Activated naive CD8-positive, alpha-beta T cell treated with anti-CD3 and anti-CD28 coated beads, Interleukin-2, amount 50 U/mL, for 24 hours (primary cell): ENCODE results near the gene UBALD2.
"Not testable (repeated sequence)": the region's sequence is repeated elsewhere in the genome, so short reads cannot be mapped to it uniquely, and the experiment has no call there.

Experiments
- ATAC-seq: fragments of 150-1000 bp; cut with Tn5 transposase; one replicate; pipeline ENCODE4 v1.10.0; 2021
- DNase-seq: peaks from one replicate; pipeline ENCODE4 v3.0.0; 2021
- H3K27ac Mint-ChIP-seq: one replicate; pipeline ENCODE4 v1.8.0; 2021; ENCODE audit warnings: mild to moderate bottlenecking, mixed read lengths
- H3K27me3 Mint-ChIP-seq: one replicate; pipeline ENCODE4 v1.8.0; 2021; ENCODE audit warnings: mixed read lengths
- H3K36me3 Mint-ChIP-seq: one replicate; pipeline ENCODE4 v1.8.0; 2021; ENCODE audit warnings: low read depth, mixed read lengths
- H3K4me1 Mint-ChIP-seq: one replicate; pipeline ENCODE4 v1.8.0; 2021; ENCODE audit warnings: mixed read lengths
- H3K4me3 Mint-ChIP-seq: one replicate; pipeline ENCODE4 v1.8.0; 2021; ENCODE audit warnings: mild to moderate bottlenecking, moderate library complexity, mixed read lengths
- H3K9me3 Mint-ChIP-seq: one replicate; pipeline ENCODE4 v1.8.0; 2021; ENCODE audit warnings: mixed read lengths

Gene UBALD2

DNA sequence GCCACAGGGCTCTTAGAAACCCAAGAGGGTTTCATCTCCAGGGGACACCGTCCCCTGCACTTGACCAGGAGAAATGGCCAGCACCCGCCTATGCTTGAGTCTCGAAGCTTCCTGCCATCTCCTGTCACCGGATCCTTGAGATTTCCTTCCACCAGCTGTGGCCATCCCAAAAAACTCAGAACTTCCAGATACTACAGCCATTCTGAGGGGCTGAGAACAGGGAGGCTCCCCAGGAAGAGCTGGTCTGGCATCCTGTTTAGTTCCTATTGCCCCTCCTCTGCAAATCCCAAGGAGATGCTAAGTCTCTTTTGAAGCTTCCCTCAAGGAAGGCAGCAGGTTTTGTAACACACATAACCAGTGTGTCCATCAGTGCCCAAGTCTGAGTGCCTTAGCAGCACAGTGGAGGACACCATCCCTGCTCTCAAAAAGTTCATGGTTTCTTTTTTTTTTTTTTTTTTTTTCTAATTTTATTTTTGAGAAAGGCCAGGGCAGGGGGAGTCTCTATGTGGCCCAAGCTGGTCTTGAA lies 2.0 kb downstream of the UBALD2 start:
- H3K27me3 Mint-ChIP-seq, result no peaks in the 10 kb centered on the region
- H3K4me1 Mint-ChIP-seq, result peaks cover 66% of the 10 kb centered on the region
- H3K36me3 Mint-ChIP-seq, result peaks cover 49% of the 10 kb centered on the region
- ATAC-seq, result no peak
- H3K4me3 Mint-ChIP-seq, result peak overlapping the region; percentile 87
- peak; percentile 11 for DNase-seq
- H3K9me3 Mint-ChIP-seq, result no peaks in the 10 kb centered on the region
- peak overlapping the region; percentile 98 for H3K27ac Mint-ChIP-seq

DNA sequence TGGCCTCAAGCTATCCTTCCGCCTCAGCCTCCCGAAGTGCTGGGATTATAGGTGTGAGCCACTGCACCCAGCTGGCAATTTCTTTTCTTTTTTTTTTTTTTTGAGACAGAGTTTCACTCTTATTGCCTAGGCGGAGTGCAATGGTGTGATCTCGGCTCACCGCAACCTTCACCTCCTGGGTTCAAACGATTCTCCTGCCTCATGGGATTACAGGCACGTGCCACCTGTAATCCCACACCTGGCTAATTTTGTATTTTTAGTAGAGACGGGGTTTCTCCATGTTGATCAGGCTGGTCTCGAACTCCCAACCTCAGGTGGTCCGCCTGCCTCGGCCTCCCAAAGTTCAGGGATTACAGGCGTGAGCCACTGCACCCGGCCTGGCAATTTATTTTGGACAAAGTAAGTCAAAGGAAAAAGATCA lies 2.4 kb downstream of the UBALD2 start:
- H3K27me3 Mint-ChIP-seq, H3K9me3 Mint-ChIP-seq, ATAC-seq: not testable (repeated sequence)
- Mint-ChIP-seq H3K4me1 (peaks cover 64% of the 10 kb centered on the region), H3K27ac (peak overlapping the region; percentile 98), H3K36me3 (peaks cover 49% of the 10 kb centered on the region), H3K4me3 (peak overlapping the region; percentile 87)
- peak; percentile 30 for DNase-seq

DNA sequence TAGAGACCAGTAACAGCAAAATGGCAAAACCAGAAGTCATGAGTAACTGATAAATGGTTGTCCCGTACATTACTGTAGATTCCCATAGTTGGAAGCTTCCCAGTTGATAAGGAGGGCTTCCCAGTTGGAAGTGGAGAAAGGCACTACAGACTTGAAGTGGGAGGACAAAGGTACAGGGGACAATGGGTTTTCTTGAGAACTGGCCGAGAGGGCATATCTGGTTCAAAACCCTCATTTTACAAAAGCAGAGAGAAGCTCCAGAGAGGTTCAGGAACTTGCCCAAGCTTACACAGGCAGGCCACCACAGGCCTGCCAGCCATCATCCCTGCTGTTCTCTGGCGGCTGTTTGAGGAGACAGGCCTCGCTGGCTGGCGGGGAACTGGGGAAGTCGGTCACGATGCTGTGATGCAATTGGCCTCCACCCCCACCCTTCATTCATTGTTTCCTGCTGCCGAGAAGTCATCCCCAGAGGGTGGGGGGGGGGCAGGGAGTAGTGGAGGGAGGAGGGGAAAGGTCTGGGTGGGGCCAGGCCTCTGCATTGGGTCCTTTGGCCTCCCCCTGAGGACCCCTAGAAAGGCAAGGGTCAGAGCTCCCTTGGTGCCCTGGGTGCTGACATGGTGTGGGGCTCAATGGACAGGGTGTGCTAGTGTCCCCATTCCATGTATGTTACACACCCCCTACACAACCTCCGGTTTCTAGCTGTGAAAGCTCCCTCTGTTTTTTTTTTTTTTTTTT lies 3.0 kb downstream of the UBALD2 start:
- Mint-ChIP-seq H3K27ac (peak overlapping the region; percentile 98), H3K36me3 (peaks cover 49% of the 10 kb centered on the region), H3K9me3 (no peaks in the 10 kb centered on the region), H3K4me1 (peaks cover 64% of the 10 kb centered on the region), H3K4me3 (peak overlapping the region; percentile 87), H3K27me3 (no peaks in the 10 kb centered on the region)
- ATAC-seq (peak; percentile 0), DNase-seq (peak; percentile 85)

DNA sequence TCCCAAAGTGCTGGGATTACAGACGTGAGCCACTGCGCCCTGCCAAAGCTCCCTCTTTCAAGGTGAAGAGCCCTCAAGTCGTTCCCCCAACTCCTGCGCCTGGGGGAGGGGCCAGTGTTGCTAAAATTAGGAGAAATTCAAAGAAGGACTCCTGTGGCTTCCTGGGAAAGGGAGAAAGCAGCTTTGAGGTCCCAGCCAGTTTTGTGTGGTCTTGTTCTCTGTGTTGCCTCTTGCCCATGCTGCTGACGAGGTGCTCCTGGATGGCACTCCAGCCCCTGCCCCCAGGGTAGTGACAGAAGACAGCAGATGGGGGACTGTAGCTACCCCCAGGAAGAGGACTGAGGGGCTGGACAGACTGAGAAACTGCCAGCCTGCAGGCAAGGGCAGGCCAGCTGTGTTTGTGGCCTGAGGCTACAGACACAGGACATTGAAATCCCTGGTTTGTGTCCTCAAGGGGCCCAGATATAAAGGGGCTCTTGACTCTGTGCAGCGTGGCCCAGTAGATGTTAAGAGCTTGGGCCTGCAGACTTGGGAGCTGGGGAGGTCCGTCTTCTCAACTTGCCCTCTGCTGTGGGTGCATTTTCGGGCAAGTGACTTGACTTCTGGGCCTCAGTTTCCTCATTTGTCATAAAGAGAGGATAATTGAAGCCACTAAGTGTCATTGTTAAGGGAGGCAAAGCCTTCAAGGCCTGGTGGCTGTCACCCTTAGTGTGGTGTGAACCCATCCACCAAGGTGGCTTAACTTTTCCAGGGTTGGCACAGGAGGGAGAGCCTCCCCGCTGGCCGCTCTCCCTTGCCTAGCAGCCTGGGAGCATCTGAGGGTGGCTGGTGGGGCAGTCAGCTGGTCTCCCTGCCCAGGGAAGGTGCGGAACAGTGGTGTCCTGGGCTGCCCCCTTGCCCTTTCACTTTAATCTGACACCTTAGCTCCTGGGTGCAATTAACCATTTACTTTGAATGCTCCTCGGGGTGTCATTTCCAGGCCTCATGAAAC lies 4.1 kb downstream of the UBALD2 start:
- H3K27ac Mint-ChIP-seq, result peak overlapping the region; percentile 98
- no peaks in the 10 kb centered on the region for H3K27me3 Mint-ChIP-seq
- peaks cover 64% of the 10 kb centered on the region for H3K4me1 Mint-ChIP-seq
- H3K36me3 Mint-ChIP-seq, result peaks cover 49% of the 10 kb centered on the region
- H3K4me3 Mint-ChIP-seq, result peak overlapping the region; percentile 87
- ATAC-seq (no peak), DNase-seq (peak; percentile 45)
- H3K9me3 Mint-ChIP-seq, result no peaks in the 10 kb centered on the region

DNA sequence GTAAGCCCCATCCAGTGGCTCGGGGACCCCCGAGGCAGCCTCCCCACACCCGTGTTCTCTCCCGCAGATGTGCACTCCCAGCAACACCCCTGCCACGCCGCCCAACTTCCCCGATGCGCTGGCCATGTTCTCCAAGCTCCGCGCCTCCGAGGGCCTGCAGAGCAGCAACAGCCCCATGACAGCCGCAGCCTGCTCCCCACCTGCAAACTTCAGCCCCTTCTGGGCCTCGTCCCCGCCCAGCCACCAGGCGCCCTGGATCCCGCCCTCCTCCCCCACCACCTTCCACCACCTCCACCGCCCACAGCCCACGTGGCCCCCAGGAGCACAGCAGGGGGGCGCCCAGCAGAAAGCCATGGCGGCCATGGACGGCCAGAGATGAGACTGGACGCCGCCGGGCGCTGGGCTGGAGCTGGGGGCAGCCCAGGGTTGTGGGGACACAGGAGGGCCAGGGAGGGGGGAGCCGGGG lies 5.0 kb downstream of the UBALD2 start:
- no peaks in the 10 kb centered on the region for H3K9me3 Mint-ChIP-seq
- H3K4me1 Mint-ChIP-seq, result peaks cover 67% of the 10 kb centered on the region
- H3K36me3 Mint-ChIP-seq, result peaks cover 49% of the 10 kb centered on the region
- no peaks in the 10 kb centered on the region for H3K27me3 Mint-ChIP-seq
- peak overlapping the region; percentile 87 for H3K4me3 Mint-ChIP-seq
- no peak for ATAC-seq
- DNase-seq, result peak; percentile 74
- H3K27ac Mint-ChIP-seq, result peak overlapping the region; percentile 98

DNA sequence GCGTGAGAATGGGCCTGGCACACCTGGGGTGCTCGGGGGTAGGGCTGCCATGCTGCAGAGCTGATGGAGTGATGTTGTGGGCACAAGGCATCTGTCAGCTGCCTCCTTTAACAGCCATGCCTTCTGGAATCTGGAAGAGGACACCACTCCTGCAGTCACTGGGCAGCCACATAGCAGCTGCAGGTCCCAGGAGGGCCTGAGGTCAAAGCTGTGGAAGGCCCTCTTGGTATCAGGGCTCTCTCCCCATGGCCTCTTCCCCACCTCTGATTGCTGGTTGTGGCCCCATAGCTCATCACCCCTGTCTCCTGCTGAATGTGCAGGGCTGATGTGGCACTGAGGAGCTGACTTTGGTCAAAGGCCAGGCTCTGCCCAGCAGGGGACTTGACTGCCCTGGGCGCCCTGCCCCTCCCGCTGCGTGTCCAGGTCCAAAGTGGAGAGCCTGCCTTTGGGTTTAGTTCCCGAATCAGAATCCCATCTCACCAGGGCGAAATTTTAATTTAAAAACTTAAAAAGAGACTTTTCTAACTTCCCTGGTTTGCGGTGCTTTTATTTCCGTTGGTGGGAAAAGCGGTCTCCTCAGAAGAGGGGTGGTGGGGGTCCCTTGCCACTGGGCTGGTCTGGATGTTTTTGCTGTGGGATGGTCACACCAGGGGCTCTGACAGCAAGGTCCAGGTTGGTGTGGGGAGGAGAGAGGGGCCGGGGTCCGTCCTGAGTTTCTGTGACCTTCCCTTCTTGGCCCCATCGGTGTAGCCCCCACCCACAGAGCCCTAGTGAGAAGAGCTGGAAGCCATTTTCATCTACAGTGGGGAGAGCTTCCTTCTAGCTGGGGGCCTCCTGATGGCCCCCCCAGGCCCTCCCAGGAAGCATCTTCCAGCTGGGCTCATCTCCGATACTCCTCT lies 5.9 kb downstream of the UBALD2 start:
- ATAC-seq, result no peak
- H3K4me1 Mint-ChIP-seq, result peaks cover 74% of the 10 kb centered on the region
- peak overlapping the region; percentile 87 for H3K4me3 Mint-ChIP-seq
- no peaks in the 10 kb centered on the region for H3K27me3 Mint-ChIP-seq
- peaks cover 49% of the 10 kb centered on the region for H3K36me3 Mint-ChIP-seq
- peak overlapping the region; percentile 98 for H3K27ac Mint-ChIP-seq
- DNase-seq, result peak; percentile 48
- H3K9me3 Mint-ChIP-seq, result no peaks in the 10 kb centered on the region

DNA sequence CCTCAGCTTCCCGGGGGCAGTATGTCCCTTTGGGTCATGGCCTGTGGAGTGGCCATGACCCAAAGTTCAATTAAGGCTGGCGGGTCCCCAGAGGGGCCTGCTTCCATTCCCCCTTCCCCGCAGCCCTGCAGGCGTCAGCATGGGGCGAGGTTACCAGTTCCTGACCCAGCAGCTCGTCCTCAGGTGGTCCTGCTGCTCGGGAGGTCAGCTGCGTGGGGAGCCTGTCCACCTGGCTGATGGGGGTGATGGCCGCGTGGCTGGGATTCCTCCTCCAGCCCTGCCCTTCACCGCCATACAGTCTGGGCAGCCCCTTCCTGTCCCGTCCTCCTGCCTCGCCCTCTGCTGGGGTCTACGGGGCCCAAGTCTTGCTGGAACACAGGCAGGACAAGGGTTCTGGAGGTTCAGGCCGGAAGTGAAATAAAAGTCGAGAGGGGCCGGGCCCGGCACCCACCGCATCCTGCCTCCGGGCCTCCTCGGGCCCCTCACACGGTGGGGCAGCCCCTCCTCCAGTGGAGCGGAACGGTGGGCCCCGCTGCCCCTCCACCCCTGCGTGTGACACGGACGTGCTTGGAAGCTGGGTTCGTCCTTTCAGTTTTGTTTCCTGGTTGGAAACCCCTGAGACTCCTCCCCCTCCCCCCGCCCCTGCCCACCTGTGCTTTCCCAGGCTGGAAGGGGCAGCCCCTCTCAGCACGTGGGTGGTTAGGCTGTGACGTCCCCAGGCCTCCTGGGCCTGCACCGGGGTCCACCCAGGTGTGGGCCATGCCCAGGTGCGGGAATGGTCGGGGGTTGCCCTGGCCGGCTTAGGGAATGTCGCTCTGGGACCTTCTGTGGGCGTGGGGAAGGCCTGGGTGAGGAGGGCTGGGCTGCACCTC lies 6.8 kb downstream of the UBALD2 start:
- Mint-ChIP-seq H3K9me3 (no peaks in the 10 kb centered on the region), H3K36me3 (peaks cover 42% of the 10 kb centered on the region), H3K27ac (peak overlapping the region; percentile 98), H3K4me1 (peaks cover 83% of the 10 kb centered on the region), H3K27me3 (no peaks in the 10 kb centered on the region), H3K4me3 (peak overlapping the region; percentile 87)
- DNase-seq, result peak; percentile 95
- peak; percentile 56 for ATAC-seq

DNA sequence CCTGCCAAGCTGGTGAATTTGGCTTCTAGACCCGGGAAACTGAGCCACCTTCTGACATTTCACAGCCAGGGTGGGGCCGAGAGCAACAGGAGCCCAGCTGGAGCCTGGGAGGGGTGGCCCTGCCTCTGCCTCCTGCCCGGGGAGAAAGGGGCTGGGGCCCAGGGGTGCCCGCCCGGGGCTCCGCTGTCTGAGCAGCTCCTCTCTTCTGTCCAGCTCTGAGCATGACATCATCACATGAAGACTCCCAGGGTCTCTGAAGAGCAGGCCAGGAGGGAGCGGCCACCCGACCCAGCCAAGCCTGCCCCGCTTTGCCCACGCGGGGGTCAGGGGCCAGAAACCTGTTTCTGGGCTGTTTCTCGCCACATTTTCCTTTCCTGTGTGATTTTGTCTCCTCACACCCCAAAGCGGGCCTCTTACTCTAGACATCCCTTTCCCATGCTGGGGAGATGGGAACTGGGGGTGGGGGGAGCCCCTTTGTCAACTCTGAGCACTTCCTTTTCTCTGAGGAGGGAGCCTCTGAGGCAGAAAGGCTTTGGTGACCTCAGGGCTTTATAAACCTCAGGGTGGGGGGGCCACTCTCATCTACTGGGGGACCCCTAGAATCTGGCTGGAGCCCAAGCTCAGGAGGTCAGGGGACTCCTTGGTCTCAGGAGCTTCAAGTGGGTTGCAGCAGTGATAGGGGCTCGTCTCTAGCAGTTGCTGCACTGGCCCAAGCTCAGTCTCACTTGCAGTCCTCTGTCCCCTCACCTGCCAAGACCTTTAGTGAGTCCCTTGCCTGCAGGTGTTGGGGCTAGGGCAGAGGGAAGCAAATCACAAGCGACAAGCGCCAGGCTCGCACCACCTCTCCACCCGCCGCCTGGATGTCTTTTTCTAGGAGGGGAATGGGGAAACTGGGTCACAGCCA lies 7.6 kb downstream of the UBALD2 start:
- no peaks in the 10 kb centered on the region for H3K9me3 Mint-ChIP-seq
- no peaks in the 10 kb centered on the region for H3K27me3 Mint-ChIP-seq
- peaks cover 86% of the 10 kb centered on the region for H3K4me1 Mint-ChIP-seq
- DNase-seq, result peak; percentile 81
- peak; percentile 64 for ATAC-seq
- H3K4me3 Mint-ChIP-seq, result peak overlapping the region; percentile 87
- H3K36me3 Mint-ChIP-seq, result peaks cover 35% of the 10 kb centered on the region
- H3K27ac Mint-ChIP-seq, result peak overlapping the region; percentile 98

DNA sequence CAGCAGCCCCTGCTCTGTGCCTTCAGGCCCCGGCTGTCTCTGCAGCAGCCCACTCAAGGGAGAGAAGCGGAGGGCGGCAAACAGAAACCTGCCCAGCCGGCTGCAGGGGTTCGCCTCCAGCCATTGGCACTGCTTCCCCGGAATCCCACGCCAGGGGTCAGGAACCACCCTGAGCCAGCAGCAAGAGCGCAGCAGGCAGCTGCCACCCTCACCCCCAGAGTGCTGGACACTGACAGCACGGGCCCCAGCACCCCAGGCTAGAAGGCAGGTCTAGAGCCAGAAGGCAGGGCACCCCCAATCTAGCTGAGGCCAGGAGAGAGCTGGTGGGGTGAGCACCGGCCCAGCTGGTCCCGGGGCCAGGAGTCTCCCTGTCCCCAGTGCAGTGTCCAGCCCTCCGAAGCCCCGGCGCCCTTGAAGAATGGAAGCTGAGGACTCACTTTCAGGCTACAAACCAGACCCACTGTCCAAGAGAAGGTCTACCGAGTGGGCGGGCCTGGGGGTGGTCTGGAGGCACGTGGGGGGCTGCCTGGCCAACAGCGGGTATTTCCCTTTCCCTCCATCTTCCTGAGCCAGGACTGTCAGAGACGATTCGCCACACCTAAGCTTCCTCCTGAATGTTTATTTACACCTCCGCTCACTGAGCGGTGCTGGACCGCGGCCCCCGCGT lies 8.4 kb downstream of the UBALD2 start:
- Mint-ChIP-seq H3K36me3 (peaks cover 28% of the 10 kb centered on the region), H3K27me3 (no peaks in the 10 kb centered on the region), H3K4me3 (peak overlapping the region; percentile 87), H3K27ac (peak overlapping the region; percentile 98), H3K9me3 (no peaks in the 10 kb centered on the region), H3K4me1 (peaks cover 78% of the 10 kb centered on the region)
- ATAC-seq (no peak), DNase-seq (peak; percentile 23)

DNA sequence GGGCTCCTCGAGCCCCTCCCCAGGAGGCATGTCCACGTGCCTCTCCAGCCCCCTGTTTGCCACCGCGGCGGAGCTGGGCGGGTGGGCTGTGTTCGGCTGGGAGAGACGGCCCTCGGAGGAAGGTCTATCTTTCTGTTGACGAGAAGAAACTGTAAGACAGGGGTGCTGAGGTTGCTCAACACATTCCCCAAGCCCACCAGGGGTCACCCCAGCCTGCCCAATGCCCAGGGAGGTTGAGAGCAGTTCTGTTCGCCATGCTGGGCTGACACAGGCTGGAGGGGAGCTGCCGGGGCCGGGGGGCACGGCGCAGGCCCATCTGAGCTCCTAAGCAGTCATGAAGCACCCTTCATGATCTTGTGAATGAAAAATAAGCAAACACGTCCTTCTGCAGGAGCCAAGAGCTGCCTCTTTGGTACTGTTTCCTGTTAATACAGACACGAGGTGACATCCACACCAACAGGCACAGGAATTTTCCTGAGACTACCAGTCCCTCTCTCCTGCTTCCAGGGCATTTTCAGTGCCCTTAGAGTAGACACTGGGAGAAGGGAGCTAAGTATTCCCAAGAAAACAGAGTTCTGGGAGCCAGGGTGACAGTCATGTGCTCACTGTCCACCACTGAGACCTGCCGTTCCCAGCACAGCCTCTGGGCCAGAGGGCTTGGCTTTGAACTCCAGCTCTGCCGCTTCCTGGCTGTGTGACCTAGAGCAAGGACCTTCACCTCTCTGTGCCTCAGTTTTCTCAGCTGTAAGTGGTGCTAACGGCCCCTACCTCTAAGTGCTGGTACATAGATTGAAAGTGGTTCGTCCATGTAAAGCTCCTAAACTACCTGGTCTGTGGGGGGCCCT lies 9.2 kb downstream of the UBALD2 start:
- Mint-ChIP-seq H3K36me3 (peaks cover 20% of the 10 kb centered on the region), H3K4me3 (no peak overlapping the region), H3K27me3 (no peaks in the 10 kb centered on the region), H3K4me1 (peaks cover 74% of the 10 kb centered on the region), H3K9me3 (no peaks in the 10 kb centered on the region), H3K27ac (peak overlapping the region; percentile 98)
- DNase-seq (peak; percentile 20), ATAC-seq (no peak)

DNA sequence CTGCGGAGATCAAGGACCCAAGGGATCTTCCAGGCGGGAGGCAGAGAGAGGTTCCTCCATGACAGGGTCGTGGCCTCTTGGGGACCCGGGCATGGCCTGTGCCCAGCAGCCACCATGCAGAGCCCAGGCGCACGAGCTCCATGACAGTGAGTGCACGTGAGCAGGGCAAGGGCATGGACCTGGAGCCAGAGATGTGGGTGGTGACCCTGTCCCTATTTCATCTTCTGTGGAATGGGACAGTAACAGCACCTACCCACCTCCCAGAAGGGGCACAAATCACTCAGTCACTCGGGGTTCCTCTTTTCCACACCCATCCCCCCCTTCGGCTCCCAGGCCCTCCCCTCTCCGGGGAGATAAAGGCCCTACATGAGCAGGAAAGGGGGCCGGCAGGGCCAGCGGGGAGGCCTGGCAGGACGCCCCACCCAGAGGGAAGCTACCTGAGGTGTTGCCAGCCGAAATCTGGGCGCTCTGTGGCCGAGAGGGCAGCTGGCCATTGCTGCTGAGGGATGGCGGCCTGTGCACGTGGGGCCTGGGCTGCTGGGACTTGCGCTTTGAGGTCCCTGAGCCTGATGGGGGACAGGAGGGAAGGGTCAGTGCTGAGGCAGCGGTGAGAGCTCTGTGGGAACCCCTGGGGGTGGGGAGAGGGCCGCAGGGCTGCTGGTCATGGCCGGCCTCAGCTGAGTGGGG lies 10.4 kb downstream of the UBALD2 start:
- Mint-ChIP-seq H3K4me1 (peaks cover 66% of the 10 kb centered on the region), H3K4me3 (no peak overlapping the region), H3K27ac (peak overlapping the region; percentile 36), H3K36me3 (peaks cover 13% of the 10 kb centered on the region), H3K27me3 (no peaks in the 10 kb centered on the region), H3K9me3 (no peaks in the 10 kb centered on the region)
- no peak for ATAC-seq
- peak; percentile 15 for DNase-seq
